Sigmoid colon (tissue), 4 donors: Measurements from ENCODE around the gene MAPK13.

ENCODE experiments used
- EP300 ChIP-seq, 4 donors: sonication (generic); formaldehyde crosslinking; IDR thresholded peaks; one replicate each; pipeline ENCODE4 v1.6.1; 2017; ENCODE audit warnings: antibody characterized with exemption in 4 of 4
- POLR2AphosphoS5 ChIP-seq, 4 donors: sonication (generic); formaldehyde crosslinking; IDR thresholded peaks; one replicate each; pipeline ENCODE4 v1.6.1; 2017; ENCODE audit warnings: antibody characterized with exemption in 4 of 4
- TF ChIP-seq, protein P1 (sequence below), 4 experiments: fragments of 450-650 bp in 3 of 4; fragments of 200-600 bp in 1 of 4; IDR thresholded peaks; one replicate each; pipeline ENCODE4 v1.5.1; 2016 to 2019; ENCODE audit warnings: antibody characterized with exemption in 4 of 4, mild to moderate bottlenecking in 3 of 4, moderate library complexity in 2 of 4

DNA sequence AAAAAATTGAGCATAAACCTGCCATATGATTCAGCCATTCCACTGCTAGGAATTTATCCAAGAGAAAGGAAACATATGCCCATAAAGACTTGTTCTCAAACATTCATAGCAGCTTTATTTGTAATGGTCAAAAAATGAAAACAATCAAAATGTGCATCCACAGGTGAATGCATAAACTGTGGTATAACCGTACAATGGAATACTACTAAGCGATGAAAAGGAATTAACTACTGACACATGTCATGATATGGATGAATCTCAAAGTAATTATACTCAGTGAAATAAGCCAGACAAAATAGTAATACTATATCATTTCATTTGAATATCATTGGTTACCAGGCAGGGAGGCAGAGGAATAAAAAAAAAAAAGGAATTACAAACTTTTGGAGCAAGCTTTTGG is 40.4 kb downstream of the MAPK13 start:
- TF ChIP-seq, protein P1, sequence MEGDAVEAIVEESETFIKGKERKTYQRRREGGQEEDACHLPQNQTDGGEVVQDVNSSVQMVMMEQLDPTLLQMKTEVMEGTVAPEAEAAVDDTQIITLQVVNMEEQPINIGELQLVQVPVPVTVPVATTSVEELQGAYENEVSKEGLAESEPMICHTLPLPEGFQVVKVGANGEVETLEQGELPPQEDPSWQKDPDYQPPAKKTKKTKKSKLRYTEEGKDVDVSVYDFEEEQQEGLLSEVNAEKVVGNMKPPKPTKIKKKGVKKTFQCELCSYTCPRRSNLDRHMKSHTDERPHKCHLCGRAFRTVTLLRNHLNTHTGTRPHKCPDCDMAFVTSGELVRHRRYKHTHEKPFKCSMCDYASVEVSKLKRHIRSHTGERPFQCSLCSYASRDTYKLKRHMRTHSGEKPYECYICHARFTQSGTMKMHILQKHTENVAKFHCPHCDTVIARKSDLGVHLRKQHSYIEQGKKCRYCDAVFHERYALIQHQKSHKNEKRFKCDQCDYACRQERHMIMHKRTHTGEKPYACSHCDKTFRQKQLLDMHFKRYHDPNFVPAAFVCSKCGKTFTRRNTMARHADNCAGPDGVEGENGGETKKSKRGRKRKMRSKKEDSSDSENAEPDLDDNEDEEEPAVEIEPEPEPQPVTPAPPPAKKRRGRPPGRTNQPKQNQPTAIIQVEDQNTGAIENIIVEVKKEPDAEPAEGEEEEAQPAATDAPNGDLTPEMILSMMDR (IDR thresholded peaks at IDR 0.05): no peak
- TF ChIP-seq POLR2AphosphoS5 (IDR thresholded peaks at IDR 0.05): no peak
- no peak for TF ChIP-seq EP300 (IDR thresholded peaks at IDR 0.05)
